GM19452 (cell line): ENCODE results near the gene NFAT5.
"Not testable (repeated sequence)": the region's sequence is repeated elsewhere in the genome, so short reads cannot be mapped to it uniquely, and the experiment has no call there.

Experiments used
- ATAC-seq: cut with Tn5 transposase; IDR thresholded peaks from one replicate; pipeline ENCODE4 v1.9.1; 2021; ENCODE audit not compliant: unreplicated experiment

NFAT5 gene

GRCh38 chr16:69727916-69728270 is 162.1 kb downstream of the NFAT5 start:
- no peak for ATAC-seq

- ATAC-seq, result not testable (repeated sequence)
Measured at GRCh38 chr16:69729030-69729429, 163.3 kb downstream of the NFAT5 start.

GRCh38 chr16:69731280-69731679 is 165.5 kb downstream of the NFAT5 start:
- not testable (repeated sequence) for ATAC-seq

- ATAC-seq, result no peak
Measured at GRCh38 chr16:69732101-69732500, 166.3 kb downstream of the NFAT5 start.

- no peak for ATAC-seq
Measured at GRCh38 chr16:69741519-69741918, 175.8 kb downstream of the NFAT5 start.

- ATAC-seq, result no peak
Measured at GRCh38 chr16:69741951-69742904, 176.5 kb downstream of the NFAT5 start.

- ATAC-seq, result no peak
Measured at GRCh38 chr16:69744363-69745231, 178.8 kb downstream of the NFAT5 start.

GRCh38 chr16:69745232-69745612 is 179.5 kb downstream of the NFAT5 start:
- no peak for ATAC-seq

- ATAC-seq, result no peak
Measured at GRCh38 chr16:69745959-69746358, 180.2 kb downstream of the NFAT5 start.

- no peak for ATAC-seq
Measured at GRCh38 chr16:69747115-69747514, 181.3 kb downstream of the NFAT5 start.

GRCh38 chr16:69748694-69749345 is 183.1 kb downstream of the NFAT5 start:
- no peak for ATAC-seq

GRCh38 chr16:69754143-69754468 is 188.3 kb downstream of the NFAT5 start:
- no peak for ATAC-seq
